Activated naive CD4-positive, alpha-beta T cell treated with Interleukin-2 at 50 U/mL for 16 hours (primary cell): ENCODE data around the gene ASB13.
"Not testable (repeated sequence)": the region's sequence is repeated elsewhere in the genome, so short reads cannot be mapped to it uniquely, and the experiment has no call there.

Experiments
- DNase-seq: peaks from one replicate; pipeline ENCODE4 v3.0.0-alpha.2; 2020

The ASB13 gene

DNA sequence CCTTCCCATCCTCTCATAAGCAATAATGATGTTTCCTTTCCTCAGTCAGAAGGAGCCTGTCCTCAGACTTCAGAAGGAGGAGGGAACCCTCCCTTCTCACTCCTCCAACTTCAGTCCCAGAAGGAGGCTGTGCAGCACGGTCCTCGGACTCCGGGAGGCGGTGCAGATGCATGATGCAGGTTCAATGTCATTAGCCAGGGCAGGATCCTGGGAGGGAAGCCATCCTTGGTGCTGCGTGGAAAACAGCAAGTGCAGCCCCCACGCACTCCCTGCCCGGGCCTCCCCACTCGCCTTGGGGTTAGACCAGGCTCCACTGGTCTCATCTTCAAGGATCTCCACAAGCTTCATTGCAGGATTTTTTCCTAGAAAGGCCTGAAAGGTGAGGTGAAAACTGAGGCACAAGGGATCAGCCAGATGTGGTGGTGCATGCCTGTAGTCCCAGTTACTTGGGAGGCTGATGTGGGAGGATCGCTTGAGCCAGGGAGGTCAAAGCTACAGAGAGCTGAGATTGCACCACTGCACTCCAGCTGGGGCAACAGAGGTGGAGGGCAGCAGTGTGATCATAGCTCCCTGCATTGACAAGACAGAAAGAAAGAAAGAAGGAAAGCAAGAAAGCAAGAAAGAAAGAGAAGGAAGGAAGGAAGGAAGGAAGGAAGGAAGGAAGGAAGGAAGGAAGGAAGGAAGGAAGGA lies 62.0 kb downstream of the ASB13 start:
- no peak for DNase-seq

DNA sequence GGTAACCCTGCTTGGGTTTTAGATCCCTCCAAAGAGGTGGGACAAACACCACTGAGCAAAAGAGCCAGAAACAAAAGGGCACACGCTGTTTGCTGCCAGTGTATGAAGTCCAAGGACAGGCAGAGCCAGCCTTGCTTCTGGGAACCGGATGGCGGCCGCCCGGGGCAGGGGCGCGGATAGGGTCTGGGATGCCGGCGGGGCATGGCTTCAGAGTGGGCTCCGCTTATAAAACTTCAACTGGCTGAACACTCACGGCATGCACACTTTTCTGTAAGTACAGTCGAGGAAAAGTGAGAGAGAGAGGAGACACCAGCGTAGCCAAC lies 62.6 kb downstream of the ASB13 start:
- DNase-seq = no peak

DNA sequence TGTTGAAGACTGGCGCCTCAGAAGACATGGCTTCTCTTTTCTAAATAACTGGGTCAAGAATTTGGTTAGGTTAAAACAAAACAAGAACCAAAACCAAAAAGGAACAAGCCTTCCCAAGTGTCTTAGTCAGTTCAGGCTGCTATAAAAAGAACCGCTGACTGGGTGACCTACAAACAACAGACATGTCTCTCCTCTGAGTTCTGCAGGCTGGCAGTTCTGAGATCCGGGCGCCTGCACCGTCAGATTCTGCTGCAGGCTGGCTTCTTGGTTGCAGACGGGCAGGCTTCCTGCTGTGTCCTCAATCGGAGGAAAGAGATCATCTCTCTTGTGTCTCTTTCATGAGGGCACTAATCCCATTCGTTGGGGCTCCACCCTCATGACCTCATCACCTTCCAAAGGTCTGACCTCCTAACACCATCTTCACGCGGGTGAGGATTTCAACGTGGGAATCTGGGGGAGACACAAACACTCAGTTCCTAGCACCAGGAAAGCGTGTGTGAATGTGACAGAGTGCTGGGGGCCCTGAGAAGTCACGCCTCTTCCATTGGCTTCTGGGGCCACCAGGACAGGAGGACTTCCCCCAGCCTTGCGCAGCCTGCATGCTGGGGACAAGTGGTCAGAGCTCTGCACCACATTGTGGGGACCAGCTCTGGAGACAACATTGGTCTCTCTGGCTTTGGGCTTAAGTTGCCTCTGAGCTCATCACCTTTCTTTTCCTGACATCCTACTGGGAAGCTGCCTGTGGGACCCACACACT lies 63.1 kb downstream of the ASB13 start:
- DNase-seq = no peak

DNA sequence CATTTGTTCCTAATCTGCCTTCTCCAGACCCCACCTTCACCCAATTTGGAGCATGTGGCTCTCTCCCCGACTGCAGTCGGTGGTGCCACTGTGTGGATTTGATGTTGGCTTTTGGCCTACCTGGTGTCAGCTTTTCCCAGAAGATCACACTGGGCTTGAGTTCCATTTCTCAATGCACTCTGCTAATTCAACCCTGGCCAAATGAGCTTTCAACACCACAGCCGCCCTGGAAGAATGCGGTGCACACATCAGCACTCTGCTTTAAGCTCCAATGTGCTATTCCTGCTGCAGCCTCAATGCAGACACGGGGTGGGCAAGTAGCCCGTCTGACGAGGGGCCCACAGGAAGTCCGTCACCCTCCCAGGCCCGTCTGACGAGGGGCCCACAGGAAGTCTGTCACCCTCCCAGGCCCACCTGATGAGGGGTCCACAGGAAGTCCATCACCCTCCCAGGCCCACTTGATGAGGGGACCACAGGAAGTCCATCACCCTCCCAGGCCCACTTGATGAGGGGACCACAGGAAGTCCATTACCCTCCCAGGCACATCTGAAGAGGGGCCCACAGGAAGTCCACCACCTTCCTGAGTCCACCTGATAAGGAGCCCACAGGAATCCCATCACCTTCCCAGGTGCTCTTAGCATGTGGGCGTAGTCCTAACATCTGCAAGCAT lies 64.4 kb downstream of the ASB13 start:
- DNase-seq = no peak

DNA sequence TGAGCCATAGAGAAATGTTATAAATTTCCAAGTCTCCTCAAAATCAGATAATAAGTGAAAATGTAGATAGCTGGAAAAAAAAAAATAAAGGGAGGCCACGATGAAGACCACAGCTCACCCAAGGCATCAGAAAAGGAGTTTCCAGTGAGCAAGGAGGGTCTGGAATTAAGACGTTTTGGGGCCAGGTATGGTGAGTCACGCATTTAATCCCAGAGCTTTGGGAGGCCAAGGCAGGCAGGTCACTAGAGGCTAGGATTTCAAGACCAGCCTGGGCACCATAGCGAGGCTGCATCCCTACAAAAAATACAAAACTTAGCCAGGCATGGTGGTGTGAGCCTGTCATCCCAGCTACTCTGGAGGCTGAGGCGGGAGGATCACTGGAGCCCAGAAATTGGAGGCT lies 65.5 kb downstream of the ASB13 start:
- DNase-seq = no peak

DNA sequence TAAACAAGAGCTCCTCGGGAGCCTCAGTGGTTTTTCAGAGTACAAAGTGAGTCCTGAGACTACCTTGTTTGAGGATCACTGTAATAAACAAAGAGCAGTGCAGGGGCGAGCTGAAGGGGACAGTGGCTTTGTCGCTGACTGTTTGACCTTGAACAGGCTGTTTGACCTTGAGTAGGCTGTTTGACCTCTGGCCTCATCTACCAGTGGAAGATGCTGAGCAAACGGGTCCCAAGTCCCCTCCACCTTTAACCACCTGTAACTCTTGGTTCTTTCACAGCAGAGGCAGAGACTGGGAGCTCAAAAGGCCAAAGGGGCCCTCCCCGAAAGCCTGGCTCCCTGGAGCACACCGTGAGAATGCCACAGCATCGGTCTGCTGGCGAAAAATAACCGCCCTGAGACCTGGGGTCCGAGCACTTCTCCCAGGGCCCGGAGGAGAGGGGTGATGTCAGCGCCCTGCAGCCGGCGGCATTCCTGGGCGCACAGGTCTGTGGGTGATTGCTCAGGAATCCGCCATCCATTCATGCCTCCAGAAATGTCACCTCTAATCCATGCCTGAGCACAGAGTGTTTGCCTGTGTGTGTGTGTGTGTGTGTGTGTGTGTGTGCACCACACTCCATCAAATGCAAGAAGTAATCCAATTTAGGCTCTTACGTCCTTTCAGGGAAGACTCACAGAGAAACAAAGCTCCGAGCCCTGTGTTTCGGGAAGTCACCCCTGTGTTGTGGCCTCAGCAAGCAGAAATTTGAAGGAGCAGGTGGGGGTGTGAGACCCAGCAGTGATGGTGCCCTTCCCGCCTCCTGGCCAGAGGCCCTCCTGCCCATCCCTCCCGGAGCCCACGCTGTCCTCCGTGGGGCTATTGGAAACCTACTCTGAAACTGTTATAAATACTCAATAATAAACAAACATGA lies 66.5 kb downstream of the ASB13 start:
- no peak for DNase-seq

DNA sequence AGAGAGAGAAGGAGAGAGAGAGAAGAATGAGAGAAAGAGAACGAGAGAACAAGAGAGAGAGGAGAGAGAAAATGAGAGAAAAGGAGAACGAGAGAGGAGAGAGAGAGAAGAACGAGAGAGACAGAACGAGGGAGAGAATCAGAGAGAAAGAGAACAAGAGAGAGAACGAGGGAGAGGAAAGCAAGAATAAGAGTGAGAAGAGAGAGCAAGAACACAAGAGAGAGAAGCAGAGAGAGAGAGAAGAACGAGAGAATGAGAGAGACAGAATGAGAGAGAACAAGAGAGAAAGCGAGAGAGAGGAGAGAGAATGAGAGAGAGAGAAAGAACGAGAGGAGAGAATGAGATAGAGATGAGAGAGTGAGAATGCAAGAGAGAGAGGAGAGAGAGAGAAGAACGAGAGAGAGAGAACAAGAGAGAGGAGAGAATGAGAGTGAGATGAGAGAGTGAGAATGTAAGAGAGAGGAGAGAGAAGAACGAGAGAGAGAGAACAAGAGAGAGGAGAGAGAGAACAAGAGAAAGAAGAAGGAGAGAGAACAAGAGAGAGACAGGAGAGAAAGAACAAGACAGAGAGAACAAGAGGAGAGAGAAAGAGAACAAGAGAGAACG lies 68.2 kb downstream of the ASB13 start:
- no peak for DNase-seq

DNA sequence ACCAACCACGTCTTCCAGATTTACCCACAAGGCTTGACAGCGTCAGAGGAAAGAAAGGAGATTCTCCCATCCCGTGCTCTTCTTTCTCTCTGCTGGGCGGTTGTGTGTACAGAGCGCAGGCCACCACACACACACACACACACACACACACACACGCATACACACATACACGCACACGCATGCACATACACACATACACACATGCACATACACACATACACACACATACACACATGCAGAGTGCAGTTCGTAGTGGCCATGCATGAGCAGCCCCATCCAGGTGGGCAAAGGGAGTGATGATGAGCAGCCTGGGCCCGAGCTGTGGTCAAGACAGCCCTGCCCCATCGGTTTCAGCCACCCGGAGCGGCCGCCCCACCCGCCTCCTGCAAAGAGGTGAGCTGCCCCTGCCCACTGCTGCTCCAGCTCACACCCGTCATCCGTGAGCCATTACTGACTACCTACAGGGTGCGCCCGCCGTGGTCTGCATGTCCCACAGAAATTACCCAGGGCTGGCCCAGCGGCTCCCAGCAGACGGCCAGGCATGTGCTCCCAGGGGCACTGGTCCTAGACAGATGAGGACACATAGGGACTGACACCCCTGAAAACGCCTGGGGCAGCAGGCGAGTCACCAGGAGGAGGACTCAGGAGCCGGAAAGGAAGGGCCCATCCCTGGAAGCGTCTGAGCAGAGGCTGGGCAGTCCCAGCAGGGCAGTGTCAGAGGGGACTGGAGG lies 69.6 kb downstream of the ASB13 start:
- no peak for DNase-seq

DNA sequence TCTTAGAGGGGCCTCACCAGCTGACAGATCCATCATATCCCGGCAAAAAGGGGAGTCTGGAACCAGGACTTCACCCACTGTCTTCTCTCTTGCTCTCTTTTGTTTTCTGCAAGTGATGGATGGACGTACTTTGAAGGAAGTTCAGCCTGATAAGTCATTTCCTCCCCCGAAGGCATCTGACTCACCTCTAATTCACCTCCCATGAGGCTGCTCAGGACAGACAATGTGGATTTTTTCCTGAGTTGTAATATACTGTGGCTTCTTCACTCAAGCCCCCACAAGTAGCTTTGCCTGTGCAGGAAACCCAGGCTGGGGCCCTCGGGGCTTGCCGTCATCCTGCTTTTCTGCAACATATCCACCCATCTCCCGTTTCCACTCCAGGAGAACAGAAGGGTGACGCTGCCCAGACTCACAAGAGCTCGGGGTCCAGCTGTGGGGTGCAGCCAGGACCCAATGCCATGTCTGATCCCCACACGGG lies 70.4 kb downstream of the ASB13 start:
- no peak for DNase-seq

DNA sequence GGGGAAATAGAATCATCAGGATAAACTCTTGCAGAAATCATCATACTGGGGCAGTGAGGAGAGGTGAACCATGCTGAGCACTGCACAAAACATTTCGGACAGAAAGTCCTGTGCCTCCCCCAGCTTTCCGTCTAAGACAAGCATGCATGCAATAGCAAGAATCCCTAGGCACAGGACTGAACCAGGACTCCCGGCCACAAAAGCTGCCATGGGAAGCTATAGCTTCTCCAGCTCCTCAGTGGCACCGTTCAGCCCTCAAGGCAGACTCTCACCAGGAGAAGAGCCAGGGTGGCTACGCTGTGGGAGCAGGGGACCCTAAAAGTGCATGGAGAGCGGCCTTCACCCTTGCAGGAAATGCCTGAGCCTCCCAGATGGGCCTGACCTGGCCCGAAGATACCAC lies 70.8 kb downstream of the ASB13 start:
- no peak for DNase-seq

DNA sequence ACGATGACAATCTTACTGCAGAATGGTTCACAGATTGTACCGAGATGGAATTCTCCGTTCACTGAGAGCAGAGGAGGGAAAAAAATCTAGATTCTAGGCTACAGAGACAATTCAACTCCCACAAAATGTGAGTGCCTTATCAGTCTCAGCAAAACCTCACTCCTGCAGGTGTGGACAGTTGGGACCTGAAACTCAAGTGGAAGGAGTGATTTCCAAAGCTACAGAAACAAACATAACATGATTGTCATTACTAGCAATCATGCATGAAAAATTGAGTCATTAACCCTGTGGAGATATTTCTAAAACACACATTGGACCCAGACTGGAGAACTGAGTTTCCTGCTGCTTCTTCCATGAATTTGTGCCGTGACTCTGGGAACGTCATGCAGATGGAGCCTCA lies 71.3 kb downstream of the ASB13 start:
- no peak for DNase-seq

DNA sequence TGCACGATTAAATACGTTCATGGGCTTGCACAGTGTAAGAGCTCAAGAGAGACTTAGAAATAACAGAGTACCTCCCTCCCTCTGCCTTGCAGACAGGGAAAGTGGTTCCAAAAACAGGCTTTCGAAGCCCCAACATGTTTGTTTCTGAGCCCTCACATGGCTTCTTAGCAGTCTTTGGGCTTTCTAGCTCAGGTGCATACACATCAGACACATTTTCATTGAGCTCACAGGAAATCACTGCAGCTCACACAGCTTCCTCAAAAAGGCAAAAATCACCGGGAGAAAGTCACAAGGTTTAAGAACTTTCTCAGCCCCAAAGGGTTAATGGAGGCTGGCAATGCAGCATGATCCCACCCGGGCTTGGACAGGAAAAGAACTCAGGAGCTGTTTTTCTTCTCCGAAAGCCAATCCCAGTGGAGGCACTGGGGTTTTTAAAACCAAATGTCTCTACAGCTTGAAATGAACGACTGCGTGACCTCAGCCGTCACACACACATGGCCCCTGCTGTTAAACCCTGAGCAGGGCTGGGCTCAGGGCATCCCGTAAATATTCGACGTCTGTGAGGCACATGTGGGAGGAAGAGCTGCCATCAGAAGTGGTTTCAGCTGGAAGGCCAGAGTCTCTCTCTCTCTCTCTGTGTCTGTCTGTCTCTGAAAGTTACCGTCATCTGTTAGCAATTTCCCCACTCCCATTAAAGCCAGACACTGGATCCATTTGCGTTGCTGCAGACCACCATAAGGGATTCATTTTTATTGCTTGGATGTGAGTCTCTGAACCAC lies 71.9 kb downstream of the ASB13 start:
- no peak for DNase-seq

DNA sequence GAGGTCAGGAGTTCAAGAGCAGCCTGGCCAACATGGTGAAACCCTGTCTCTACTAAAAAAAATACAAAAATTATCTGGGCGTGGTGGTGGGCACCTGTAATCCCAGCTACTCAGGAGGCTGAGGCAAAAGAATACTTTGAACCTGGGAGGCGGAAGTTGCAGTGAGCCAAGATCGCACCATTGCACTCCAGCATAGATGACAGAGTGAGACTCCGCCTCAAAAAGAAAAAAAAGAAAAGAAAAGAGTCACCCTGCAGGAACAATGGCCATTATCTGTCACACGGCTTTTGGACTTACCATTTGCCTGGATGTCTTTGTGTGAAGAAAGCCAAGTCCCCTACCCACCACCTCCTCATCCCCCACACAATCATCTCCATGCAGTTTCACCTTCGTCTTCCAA lies 73.0 kb downstream of the ASB13 start:
- DNase-seq = not testable (repeated sequence)

DNA sequence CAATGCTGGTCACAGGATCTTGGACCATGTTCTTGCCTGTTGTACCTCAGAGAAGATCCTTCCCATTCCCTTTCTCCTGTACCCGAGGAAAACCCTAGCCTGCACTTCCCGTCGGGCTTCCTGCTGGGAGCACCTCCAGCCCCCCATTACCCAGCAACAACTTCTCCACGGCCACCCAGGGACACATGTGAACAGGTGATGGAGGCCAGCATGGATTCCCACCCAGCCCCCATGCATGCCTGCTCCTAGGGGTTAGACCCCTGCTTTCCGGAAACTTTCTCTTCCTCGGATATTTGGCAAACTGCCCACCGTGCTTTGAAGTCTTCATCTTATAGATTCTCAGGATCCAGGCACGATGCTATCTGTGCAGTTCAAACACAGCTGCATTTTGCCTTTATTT lies 74.3 kb downstream of the ASB13 start:
- DNase-seq = no peak

DNA sequence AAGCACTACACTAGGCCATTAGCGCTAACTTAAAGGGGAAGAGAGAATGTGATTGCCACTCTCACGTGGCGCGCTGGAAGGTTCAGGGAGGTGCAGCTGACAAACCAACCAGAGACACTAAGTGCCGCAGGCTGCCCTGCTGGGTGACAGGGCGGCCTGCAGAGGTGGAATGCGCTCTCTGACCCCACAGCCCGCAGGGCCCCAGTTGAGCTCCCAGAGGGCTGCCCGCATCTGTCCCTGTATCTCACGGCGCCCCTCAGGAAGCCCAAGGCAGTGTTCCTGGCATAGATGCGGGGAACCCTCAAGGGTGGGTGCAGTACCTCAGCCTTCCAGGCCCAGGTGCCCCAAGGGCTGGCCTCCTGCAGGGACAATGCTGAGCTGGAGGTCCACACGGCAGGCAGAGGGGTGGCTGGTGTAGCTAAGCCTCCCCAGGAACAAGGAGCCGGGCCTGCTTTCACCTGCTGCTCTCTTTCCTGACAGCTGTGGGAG lies 75.0 kb downstream of the ASB13 start:
- DNase-seq = no peak

DNA sequence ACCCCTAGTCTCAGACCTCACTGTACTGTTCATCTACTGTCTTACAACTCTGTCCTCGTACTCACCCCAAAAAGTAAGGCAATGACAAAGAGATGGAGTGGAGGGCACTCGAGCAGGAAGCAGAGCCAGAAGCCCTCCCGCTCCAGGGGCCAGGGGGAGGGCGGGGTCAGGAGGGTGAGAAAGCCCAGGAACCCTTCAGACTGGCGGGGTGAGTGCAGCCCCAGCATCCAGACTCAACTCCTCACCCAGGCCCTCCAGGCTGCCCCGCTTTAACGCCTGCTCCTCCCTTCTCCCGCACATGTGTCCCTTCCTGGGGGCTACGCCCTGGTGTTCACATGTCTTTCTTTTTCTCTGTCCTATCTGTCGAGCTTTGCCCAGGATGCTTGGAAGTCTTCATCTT lies 75.6 kb downstream of the ASB13 start:
- no peak for DNase-seq

DNA sequence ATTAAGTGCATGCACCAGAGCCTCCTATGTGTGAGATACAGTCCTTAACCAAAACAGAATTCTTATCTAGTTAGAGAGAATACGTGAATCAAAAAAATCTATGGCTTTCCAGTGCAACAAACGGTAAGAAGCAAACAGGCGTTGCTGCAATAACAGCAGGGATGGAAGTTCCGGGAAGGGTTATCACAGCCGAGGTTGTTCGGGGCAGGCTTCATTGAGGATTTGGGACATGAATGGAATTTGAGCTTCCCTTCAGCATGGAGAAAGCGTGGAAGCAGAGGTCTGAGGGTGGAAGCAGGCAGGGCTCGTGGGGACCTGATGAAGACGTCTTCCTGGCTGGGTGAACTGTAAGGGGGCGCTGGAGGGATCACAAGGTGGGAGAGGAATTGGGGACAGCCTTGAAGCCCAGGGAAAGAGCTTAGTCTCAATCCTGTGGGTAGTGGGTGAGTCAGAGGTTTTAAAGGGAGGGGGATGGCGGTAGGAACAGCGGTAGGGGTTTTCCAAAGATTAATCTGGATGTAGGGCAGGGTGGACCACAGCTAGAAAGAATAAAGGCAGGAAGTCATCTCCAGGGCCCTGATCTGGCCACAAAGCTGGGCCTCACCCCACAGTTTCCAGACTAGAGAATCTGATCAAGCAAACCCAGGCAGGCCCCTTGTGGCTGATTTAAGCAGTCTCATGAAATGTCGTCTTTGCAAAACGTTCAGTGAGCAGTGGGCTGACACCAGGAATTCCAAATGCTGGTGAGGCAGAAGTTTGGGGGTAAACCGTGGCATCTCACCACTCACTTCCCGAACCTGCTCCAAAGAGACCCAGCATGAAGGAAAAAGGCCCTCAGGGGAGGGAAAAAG lies 76.5 kb downstream of the ASB13 start:
- no peak for DNase-seq

DNA sequence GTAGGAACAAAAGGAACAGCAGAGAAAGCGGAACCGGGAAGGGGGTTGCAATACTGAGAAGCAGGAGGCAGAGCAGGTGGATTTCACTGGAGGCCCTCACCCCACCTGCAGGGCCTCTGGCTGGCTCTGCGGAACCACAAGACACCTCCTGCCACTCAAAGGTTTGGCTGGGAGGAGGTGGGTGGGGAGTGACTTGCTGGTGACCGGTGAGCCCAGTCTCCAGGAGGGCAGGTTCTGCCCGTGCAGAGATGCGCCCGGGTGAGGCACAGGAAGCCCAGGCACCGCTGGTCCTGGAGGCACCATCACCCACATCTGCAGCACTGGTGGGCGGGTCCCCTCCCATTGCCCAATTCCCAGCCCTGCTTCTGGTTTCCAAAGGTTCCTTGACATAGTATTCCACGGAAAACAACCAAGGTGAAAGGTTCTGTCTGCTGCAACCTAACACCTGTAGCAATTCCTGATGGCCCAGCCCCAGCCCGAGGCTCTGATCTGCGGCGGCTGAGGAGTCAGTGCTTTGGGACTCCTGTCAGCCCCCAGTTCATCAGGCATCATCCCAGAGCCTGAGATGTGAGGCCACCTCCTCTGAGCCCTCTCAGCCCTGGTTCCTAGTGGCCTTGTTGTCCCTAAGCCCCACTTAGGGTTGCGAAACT lies 77.3 kb downstream of the ASB13 start:
- DNase-seq = no peak
